Hematopoietic multipotent progenitor cell (in vitro differentiated cells): ENCODE measurements around the gene SLC4A11. TPM values are rescaled to one million over a fixed set of nuclear protein-coding genes. Genes with fewer than 3 reads are reported as not detected.
A peak's percentile ranks its signal among the peaks of the same experiment; 100 is the strongest.
"Not testable (repeated sequence)": the region's sequence is repeated elsewhere in the genome, so short reads cannot be mapped to it uniquely, and the experiment has no call there.

Experiments
- DNase-seq, 3 donors: peaks; one replicate each; pipeline ENCODE4 v3.0.0-alpha.2; 2011 to 2015; ENCODE audit warnings: low read depth in 2 of 3, low spot score in 2 of 3
- total RNA-seq: library from RNA; depleted of rRNA; stranded (reverse); fragments of >200 nt; gene quantifications from one replicate; pipeline ENCODE4 v1.2.3, GENCODE V29; 2012

SLC4A11 gene
- total RNA-seq, 1 donor, result 0.27 TPM

DNA sequence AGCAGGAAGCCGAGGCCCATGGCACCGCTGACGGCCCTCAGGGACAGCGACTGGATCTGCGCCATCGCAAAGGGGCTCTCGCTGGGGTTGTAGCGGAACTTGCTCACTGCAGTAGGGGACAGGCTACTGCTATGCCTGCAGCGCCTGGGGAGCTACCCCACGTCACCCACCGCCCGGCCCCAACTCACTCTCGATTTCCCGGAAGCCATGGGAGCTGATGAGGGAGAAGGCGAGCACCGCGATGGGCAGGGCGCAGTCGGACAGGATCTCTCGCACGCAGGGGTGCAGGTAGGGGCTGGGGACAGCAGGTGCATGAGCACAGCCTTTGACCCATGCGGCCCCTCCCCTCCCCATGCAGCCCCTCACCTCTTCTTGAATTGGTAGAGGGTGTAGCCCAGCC is 9.8 kb downstream of the SLC4A11 start:
- no peak for DNase-seq

DNA sequence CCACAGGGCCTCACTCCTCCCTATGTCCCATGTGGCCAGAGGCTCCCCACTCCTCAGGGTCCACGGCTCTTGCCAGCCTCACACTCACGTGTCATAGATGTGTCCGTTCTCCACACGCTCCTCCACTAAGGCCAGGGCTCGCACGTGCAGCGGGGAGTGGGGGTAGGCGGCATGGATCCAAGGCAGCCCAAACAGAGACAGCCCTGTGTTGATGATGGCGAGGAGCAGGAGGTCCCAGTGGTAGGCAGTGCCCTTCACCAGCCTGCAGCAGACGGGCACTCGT is 10.3 kb downstream of the SLC4A11 start:
- no peak for DNase-seq

DNA sequence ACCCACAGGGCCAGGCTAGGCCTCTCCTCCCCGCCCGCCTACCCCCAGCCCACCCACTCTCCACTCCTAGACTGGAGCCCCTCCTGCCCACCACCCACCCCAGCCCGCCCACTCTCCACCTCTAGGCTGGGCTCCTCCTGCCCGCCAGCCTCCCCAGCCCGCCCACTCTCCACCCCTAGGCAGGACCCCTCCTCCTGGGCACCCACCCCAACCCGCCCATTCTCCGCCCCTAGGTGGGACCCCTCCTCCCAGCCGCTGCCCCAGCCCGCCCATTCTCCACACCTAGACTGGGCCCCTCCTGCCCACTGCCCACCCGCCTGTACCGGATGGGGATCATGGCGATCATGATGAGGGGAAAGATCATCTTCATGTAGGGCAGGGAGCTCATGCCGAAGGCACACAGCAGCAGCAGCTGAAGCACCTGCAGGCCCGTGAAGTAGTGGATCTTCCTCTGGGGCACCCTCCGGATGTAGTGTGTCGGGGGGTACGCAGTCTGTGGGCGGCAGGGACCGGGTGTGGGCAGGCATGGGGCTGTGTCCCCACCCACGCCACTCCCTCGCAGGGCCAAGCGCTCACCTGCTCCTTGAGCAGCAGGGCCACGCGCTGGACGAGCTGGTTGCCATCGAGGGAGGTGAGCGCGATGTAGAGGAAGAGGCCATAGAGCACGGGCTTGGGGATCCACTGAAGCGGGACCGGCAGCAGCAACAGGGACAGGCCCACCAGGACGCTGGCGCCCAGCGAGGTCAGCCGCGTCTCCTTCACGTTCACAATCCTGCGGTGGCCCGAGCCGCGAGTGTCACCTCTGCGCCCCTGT is 10.8 kb downstream of the SLC4A11 start:
- DNase-seq, result no peak

DNA sequence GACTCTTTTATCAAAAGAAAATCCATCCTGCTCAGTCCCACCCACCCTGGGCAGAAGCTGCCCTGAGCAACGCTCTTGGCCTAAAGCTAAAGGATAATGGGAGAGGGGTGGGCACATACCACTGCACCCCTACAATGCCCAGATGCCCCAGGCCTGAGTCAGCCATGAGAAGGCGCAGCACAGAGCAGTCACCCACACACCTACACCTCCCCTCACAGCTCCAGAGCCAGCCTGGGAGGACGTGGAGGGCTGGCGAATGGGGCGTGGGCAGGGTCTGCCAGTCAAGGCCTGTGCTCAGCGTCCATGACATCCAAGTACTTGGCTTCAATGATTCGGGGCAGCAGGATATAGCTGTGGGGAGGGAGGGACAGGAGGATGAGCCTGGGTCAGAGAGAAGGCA is 11.5 kb downstream of the SLC4A11 start:
- DNase-seq, result no peak

DNA sequence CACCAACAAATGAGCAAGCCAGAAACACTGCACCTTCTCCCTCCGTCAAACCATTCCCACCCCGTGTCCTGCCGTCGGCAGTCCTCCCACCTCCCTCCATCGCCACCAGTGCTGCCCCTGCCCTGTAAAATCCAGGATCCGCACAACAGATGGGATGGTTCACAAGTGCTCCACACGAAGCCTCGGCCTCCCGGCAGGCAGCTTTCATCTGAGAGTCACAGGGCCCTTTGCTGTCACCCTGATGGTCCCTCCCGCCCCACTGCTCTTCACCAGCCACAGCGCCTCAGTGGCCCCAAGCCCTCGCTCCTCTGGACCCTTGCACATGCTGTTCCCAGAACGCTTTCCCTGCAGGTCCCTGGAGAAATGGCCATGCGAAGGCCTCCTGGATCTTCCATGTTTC is 12.1 kb downstream of the SLC4A11 start:
- DNase-seq, result no peak

DNA sequence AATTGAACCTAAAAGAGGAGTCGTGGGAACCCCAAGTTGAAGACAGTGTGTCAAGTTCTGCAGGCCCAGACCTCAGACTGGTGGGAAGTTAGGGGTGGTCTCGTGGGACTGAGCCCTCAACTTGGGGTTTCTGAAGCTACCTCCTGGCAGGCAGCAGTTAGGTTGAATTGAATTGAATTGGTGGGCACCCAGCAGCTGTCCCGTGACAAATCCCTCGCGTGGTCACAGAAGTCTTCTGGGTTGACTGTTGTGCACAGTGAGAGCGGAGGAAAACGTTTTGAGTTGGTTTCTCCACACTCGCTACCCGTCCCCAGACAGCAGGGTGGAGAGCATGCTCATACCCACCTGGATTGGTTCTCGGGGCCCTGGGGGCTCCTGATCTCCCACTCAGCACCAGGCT is 12.9 kb downstream of the SLC4A11 start:
- no peak for DNase-seq

DNA sequence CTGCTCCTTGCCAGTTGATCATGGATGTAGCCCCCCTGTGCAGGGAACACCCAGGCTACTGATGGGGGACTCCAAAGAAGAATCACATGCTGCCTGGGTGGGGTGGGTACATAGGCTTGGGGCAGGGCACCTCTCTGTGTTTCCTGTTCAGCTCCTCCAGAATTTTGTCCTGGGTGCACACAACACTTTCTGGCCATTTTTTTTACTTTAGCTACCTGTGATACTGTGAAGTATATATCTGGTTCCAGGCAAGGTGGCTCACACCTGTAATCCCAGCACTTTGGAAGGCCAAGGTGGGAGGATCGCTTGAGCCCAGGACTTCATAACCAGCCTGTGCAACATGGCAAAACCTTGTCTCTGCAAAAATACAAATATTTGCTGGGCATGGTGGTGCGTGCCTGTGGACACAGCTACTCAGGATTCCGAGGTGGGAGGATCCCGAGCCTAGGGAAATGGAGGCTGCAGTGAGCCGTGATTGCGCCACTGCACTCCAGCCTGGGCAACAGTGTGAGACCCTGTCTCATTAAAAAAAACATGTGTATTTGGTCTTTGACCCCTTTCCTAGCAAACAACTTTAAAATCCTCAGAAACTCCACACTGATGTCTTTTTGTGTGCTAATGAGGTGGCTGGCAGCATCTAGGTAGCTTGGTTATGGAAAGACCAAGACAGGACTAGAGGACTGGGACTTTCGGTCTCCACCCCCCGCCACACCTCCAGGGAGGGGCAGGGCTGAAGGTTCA is 14.1 kb downstream of the SLC4A11 start:
- no peak for DNase-seq

DNA sequence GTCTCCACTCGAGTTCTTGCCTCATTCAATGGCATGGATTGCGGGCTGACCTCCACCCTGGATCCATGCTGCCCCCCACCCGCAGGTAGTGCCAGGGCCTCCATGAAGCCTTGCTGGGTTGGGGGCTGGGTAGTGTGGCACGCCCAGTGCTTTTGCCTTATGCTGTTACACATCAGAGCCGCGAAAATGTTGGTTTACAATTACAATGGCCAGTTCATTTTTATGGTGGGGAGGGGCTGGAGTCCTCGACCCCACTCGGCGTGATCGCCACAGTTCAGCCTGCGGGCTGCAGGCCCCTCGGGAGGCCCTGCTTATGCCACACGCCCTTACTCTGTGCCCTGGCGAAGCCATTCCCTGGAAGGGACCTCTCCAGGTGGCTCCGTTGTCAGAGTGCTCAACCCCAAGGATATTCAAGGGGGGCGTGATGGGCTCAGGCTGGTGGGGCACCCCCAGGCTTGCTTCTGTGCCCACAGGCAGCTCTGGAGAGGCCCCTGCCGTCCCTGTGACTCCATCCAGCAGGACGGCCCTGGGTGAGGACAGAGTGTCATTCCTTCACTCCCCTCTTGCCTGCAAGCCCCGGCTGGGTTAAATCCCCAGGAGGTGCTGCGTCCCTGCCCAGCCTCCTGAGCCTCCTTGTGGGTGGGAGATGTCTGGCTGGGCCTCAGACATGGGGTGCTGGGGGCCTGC is 14.9 kb downstream of the SLC4A11 start:
- DNase-seq, result no peak

DNA sequence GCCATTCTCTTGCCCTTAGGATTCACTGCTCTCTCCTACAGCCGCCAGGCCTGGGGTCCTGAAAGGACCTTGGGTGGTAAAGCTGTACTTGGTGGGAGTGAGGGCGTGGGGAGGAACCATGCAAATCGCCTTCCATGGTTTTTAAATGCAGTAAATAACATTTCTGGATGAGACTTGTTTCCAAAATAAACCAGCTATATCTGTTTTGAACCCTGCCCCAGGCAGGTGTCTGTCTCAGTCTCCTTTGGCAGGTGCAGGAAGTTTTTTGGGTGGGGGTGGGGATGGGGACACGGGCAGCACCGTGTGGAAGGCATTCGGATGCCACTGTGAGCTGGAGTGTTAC is 15.4 kb downstream of the SLC4A11 start:
- no peak for DNase-seq

DNA sequence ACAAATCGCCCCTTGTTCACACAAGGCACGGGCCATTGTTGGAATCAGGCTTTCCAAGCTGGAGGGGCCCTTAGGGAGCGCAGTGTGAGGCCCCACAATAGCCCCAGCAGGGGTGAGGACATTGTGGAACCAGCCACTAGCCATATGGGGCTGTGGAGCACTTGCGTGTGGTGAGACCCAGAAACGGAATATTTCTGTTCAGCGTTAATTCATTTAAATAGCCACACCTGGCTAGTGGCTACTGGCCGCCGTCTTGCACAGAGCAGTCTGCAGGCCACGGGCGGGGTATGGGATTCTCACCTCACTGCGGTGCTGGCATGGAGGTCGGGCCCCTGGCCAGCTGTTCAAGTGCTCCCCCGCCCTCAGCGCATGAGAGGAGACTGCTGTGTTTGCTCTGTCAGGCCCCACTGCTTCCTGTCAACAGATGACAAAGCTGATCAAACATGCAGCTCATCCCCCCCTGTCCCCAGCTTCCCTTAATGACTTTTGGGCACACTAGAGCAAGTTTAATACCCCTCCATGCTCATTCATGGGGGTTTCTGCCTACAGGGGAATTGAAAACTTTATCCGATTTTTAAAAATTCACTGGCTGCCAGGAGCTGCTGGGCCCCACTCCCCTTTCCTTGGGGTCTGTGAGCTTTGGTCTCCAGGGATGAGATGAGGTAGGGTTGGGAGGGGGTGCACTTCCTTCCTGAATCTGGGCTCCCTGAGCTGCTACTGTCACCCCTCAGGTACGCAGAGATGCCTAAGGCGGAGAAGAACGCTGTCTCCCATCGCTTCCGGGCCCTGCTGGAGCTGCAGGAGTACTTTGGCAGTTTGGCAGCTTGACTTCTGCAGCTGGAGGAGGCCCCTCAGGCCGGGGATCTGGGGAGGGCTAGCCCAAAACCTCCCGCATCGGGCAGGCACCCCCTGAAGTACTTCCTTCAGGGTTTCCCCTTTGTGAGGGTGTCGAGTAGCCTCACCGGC is 16.1 kb downstream of the SLC4A11 start:
- peak in 2 of 3 donors; percentile 76 to 91 for DNase-seq

DNA sequence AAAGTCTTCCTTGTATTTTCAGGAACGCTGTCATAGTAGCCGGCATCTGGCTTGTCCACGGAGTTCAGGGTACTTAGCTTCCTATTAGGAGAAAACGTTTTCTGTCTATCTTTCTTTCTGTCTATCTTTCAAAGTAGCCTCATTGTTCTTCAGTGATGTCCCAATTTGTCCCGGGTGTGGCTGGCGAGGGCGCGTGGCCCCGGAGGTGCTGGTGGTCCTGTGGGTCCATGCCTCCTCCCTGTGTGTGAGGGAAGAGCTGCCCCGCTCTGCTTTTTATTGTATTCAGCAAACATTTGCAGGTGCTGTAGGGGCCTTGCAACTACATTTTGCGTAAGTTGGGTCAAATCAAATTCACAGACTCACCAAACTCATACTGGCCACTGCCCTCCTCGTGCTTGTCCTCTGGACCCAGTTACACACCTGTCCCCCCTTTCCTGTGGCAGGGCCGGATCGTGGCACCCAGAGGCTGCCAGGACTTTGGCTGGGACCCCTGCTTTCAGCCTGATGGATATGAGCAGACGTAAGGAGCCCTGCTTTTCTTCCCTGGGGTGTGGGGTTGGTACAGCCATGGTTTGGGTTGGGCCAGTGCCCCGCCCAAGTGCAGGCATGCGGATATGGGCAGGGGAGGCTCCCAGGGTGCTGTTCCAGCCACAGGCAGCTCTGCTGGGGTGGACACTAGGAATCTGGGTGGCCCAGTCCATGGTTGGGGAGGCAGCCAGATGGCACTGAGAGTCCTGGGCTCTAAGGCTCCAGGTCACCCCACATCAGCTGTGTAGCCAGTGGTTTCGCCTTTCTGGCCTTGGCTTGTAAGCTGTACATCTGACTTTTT is 17.4 kb downstream of the SLC4A11 start:
- no peak for DNase-seq

DNA sequence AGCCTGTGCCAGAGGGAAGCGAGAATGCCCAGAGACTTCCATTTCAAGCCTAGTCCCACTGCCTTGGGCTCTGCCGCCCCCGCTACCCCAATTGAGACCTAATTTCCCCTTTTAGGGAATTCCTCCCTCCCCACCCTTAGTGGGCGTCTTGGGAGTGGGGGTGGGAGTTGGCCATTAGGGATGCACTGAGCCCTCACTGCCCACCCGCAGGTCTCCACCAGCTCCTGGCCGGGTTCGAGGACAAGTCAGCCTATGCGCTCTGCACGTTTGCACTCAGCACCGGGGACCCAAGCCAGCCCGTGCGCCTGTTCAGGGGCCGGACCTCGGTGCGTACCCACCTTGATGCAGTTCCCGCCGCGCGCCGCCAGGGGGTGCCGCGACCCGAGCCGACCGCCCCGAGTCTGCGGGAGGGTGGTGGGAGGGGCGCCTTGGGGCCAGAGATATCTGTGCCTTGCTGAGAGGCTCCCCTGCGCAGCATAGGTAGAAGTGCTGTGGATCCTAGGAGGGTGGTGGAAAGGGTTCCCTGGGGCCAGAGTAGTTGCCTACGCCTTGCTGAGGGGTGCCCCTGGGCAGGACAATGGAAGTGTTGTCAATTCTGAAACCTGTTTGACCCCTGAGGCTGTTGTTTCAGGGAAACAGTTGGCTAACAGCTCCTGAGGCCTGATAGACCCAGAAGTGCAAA is 20.5 kb downstream of the SLC4A11 start:
- peak in 2 of 3 donors; percentile 53 to 72 for DNase-seq

DNA sequence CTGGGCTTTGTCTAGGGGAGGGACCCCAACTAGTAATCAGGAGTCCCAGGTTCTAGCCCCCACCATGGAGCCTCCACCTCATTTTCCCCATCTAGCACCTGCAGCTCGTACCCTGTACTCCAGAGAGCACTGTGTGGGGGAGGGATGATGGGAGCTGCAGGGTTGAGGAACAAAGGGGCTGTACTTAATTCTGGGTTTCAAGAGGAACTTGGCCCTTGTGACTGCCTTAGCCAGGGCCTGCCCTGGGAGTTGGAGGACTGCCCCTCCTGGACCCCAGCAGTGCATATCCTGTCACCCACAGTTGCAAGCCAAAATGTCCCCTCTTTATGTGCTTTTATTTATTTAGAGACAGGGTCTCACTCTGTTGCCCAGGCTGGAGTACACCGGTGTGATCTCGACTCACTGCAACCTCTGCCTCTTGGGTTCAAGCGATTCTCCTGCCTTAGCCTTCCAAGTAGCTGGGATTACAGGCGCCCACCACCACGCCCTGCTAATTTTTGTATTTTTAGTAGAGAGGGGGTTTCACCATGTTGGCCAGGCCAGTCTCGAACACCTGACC is 23.6 kb downstream of the SLC4A11 start:
- not testable (repeated sequence) for DNase-seq

DNA sequence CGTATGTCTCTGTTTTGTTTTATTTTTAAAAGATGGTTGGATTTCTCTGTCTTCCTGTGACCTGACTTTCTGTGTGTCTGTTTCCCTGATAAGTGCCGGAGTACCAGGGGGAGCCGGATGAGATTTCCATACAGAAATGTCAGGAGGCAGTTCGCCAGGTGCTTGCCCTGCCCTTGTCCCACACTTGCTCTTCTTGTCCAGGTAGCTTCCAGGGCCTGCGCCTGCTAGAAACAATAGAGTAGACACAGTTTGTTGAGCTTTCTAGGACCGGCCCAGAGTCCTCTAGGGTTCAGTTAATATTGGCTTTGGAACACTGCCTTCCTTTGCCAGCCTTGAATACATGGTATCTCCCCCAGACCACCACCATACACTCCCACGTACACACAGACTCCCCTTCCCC is 25.8 kb downstream of the SLC4A11 start:
- DNase-seq, result no peak

DNA sequence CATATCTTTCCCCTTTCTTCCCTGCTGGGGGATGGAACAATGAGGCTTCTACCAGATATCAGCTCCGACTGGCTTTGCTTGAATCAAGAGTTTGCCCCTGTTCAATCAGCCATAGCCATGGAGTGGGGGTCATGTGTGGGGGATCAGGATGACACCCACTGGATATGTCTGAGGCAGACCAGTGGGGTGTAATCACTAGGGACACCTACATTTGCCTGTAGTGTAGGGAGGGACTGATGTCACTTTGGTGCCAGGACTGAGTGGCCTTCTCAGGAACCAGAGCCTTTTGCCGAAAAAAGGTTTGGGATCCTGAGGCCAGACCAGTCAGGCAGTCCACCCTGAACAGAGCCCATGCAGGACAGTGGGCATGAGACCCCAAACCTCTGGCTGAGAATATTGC is 28.6 kb downstream of the SLC4A11 start:
- DNase-seq, result no peak

DNA sequence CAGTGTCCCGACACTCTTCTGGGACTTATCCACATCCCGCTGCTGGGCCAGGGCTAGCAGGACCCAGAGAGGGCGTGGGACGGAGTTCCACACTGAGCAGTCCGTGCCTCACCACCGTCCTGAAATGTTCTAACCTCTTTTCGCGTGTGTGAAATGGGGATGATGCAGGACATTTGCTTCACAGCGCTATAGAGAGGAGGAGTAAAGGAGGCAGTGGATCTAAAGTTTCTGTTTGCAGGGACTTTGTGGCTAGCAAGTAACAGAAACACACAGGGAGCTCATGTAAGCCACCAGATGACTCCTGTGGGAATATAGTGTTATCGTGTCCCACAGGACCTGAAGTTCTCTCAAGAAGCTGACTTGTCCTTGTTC is 29.1 kb downstream of the SLC4A11 start:
- DNase-seq, result no peak

DNA sequence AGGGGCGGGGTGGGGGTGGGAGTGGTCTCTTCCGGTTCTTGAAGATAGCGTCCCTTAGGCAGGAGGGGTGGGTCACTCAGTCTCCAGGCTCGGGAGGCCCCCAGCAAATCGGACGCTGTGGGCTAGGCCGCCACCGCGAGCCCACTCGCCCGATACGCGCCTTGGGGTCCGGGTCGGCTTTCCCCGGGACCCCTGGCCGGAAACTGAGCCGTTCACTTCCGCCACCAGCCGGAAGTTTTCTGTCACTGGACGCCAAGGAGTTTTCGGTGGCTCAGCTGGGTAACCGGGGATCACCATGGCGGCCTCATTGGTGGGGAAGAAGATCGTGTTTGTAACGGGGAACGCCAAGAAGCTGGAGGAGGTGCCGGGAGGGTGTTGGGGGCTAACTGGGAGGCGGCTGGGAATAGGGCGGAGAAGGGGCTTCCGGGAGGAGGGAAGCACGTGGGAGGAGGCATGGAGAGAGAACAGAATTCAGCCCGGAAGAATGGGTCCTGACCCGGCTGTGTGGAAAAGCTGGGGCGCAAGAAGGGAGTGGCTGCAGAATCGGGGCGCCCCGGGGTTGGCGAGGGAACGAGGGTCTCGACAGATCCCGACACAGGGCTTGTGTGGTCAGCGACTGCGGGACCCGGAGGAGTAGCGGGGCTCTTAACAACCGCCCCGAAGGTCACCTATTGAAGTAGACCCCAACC is 29.6 kb downstream of the SLC4A11 start, which contains the start of gene ITPA:
Gene ITPA, plus strand, starts transcription at position 242 of the 689 bp plus-strand sequence. Its CDS starts 54 bp downstream, at position 296.
- peak; percentile 16 to 61 (median 53) for DNase-seq

DNA sequence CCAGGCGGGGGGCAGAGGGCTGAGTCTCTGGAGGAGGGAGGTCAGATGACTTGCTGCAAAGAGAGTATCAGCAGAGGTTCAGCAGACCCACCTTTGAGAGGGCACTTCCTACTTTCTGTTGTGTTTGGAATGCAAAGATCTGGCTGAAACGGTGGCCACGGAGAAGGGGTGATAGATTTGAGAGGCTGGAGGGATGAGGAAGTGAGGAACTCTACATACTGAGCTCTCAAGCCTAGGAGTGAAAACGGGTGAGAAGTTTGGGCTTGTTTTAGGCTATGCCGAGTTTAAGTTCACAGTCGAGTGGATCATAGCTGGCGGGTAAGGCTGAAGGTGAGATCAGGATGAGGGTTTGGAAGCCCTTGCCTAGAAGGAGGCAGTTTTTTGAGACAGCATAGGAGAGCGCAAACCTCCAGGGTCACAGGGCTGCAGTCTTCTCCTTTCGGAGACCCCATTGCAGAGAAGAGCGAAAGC is 30.2 kb downstream of the SLC4A11 start:
- DNase-seq, result peak in 2 of 3 donors; percentile 32 to 51
